Skin of body (tissue), 2 donors: ENCODE results near the gene PPP1R9A. TPM values are rescaled to one million over a fixed set of nuclear protein-coding genes. Genes with fewer than 3 reads are reported as not detected.

ENCODE experiments used
- DNase-seq: peaks from one replicate; lab custom pipeline; 2025; lab: John Stamatoyannopoulos, UW
- total RNA-seq: library from RNA; depleted of rRNA; stranded (reverse); fragments of >200 nt; gene quantifications from one replicate; pipeline ENCODE4 v1.2.3, GENCODE V29; 2014

PPP1R9A gene
- total RNA-seq, 1 donor from 2014 or later, result 15.0 TPM

GRCh38 chr7:95253986-95254385, 346.6 kb downstream of the PPP1R9A start:
- no peak for DNase-seq

- DNase-seq, result no peak
Observed at GRCh38 chr7:95255691-95256090, 348.3 kb downstream of the PPP1R9A start.

GRCh38 chr7:95261895-95262415, 354.6 kb downstream of the PPP1R9A start:
- DNase-seq, result no peak

GRCh38 chr7:95262875-95263274, 355.5 kb downstream of the PPP1R9A start:
- no peak for DNase-seq

- no peak for DNase-seq
Observed at GRCh38 chr7:95263785-95264362, 356.5 kb downstream of the PPP1R9A start.

GRCh38 chr7:95264363-95264891, 357.0 kb downstream of the PPP1R9A start:
- DNase-seq, result no peak

- DNase-seq, result no peak
Observed at GRCh38 chr7:95265634-95266033, 358.2 kb downstream of the PPP1R9A start.

- DNase-seq, result no peak
Observed at GRCh38 chr7:95267754-95268153, 360.4 kb downstream of the PPP1R9A start.

- no peak for DNase-seq
Observed at GRCh38 chr7:95269640-95270039, 362.2 kb downstream of the PPP1R9A start.

GRCh38 chr7:95276114-95276513, 368.7 kb downstream of the PPP1R9A start:
- DNase-seq, result no peak

GRCh38 chr7:95279417-95279816, 372.0 kb downstream of the PPP1R9A start:
- no peak for DNase-seq

- DNase-seq, result no peak
Observed at GRCh38 chr7:95286096-95286495, 378.7 kb downstream of the PPP1R9A start.

GRCh38 chr7:95290166-95290830, 382.9 kb downstream of the PPP1R9A start:
- DNase-seq, result no peak

- DNase-seq, result no peak
Observed at GRCh38 chr7:95295397-95295796, 388.0 kb downstream of the PPP1R9A start.

GRCh38 chr7:95296456-95296855, 389.1 kb downstream of the PPP1R9A start:
- DNase-seq, result no peak

- no peak for DNase-seq
Observed at GRCh38 chr7:95297041-95297440, 389.6 kb downstream of the PPP1R9A start.

- no peak for DNase-seq
Observed at GRCh38 chr7:95298091-95298490, 390.7 kb downstream of the PPP1R9A start.

- no peak for DNase-seq
Observed at GRCh38 chr7:95303013-95303905, 395.9 kb downstream of the PPP1R9A start.

- no peak for DNase-seq
Observed at GRCh38 chr7:95304990-95305389, 397.6 kb downstream of the PPP1R9A start.

GRCh38 chr7:95309951-95310350, 402.6 kb downstream of the PPP1R9A start:
- no peak for DNase-seq

- DNase-seq, result no peak
Observed at GRCh38 chr7:95311389-95311788, 404.0 kb downstream of the PPP1R9A start.

GRCh38 chr7:95312561-95312960, 405.2 kb downstream of the PPP1R9A start:
- no peak for DNase-seq
